Thoracic aorta (tissue), 2 donors: ENCODE results near the gene CD6. TPM values are rescaled to one million over a fixed set of nuclear protein-coding genes. Genes with fewer than 3 reads are reported as not detected.

ENCODE experiments used
- ATAC-seq: fragments of 150-250 bp; one replicate; pipeline ENCODE4 v1.8.0; 2017; ENCODE audit warnings: low read depth; ENCODE audit not compliant: insufficient number of reproducible peaks, low FRiP score
- DNase-seq: peaks from one replicate; pipeline ENCODE4 v3.0.0-alpha.2; 2020; ENCODE audit warnings: low spot score
- H3K27ac ChIP-seq, 2 donors: fragments of 200-600 bp; sonication (generic); 1 replicate in 1 of 2; 2 replicates in 1 of 2; pipeline ENCODE4 v1.5.1; 2016; ENCODE audit warnings: mild to moderate bottlenecking in 2 of 2, moderate library complexity in 2 of 2
- H3K27me3 ChIP-seq: fragments of 200-600 bp; sonication (generic); replicated peaks from 2 replicates; pipeline ENCODE4 v1.6.0; 2016; ENCODE audit warnings: mild to moderate bottlenecking; ENCODE audit not compliant: insufficient read depth
- H3K36me3 ChIP-seq: fragments of 200-600 bp; sonication (generic); one replicate; pipeline ENCODE4 v1.5.1; 2016
- H3K4me1 ChIP-seq, 2 donors: fragments of 200-600 bp; sonication (generic); 1 replicate in 1 of 2; 2 replicates in 1 of 2; pipeline versions ENCODE4 v1.5.1 to v1.6.0; 2016; ENCODE audit warnings: low read depth in 2 of 2, mild to moderate bottlenecking in 1 of 2; ENCODE audit not compliant: control insufficient read depth in 1 of 2
- H3K4me3 ChIP-seq: fragments of 200-600 bp; sonication (generic); 2 replicates; pipeline ENCODE4 v1.5.1; 2016; ENCODE audit warnings: mild to moderate bottlenecking
- H3K9me3 ChIP-seq: fragments of 200-600 bp; sonication (generic); 2 replicates; pipeline ENCODE4 v1.5.1; 2016
- CTCF ChIP-seq: fragments of 200-600 bp; sonication (generic); IDR thresholded peaks from one replicate; pipeline ENCODE4 v1.5.1; 2019; ENCODE audit warnings: antibody characterized with exemption
- total RNA-seq, 2 donors: library from RNA; depleted of rRNA; stranded (reverse); fragments of >200 nt; gene quantifications; one replicate each; pipeline versions ENCODE4 v1.1.0 to v1.2.3, GENCODE V29; 2016

CD6 gene
- total RNA-seq, 2 donors from 2014 or later, result 2.2 to 3.3 TPM

- Histone ChIP-seq H3K4me3 (no peak overlapping the region), H3K27me3 (no peaks in the 10 kb centered on the region), H3K27ac (no peak overlapping the region), H3K4me1 (peaks cover 4 to 5% of the 10 kb centered on the region in 2 donors), H3K36me3 (no peaks in the 10 kb centered on the region), H3K9me3 (no peaks in the 10 kb centered on the region)
- ATAC-seq, result no peak
- DNase-seq, result no peak
- TF ChIP-seq CTCF, result no peak
Measured at GRCh38 chr11:61002598-61002997, 31.1 kb downstream of the CD6 start.

- H3K4me3 ChIP-seq, result no peak overlapping the region
- no peak overlapping the region for H3K27ac ChIP-seq
- peaks cover 12 to 15% of the 10 kb centered on the region in 2 donors for H3K4me1 ChIP-seq
- no peak for TF ChIP-seq CTCF
- ATAC-seq, result no peak
- H3K36me3 ChIP-seq, result no peaks in the 10 kb centered on the region
- DNase-seq, result no peak
- no peaks in the 10 kb centered on the region for H3K9me3 ChIP-seq
- peaks cover 11% of the 10 kb centered on the region for H3K27me3 ChIP-seq
Measured at GRCh38 chr11:61004180-61004611, 32.7 kb downstream of the CD6 start.

GRCh38 chr11:61004761-61005181, 33.3 kb downstream of the CD6 start:
- Histone ChIP-seq H3K9me3 (no peaks in the 10 kb centered on the region), H3K27ac (no peak overlapping the region), H3K4me1 (peaks cover 12 to 15% of the 10 kb centered on the region in 2 donors), H3K36me3 (no peaks in the 10 kb centered on the region), H3K4me3 (no peak overlapping the region), H3K27me3 (peaks cover 11% of the 10 kb centered on the region)
- TF ChIP-seq CTCF, result no peak
- DNase-seq (no peak), ATAC-seq (no peak)

- DNase-seq (no peak), ATAC-seq (no peak)
- TF ChIP-seq CTCF, result no peak
- Histone ChIP-seq H3K27ac (no peak overlapping the region), H3K4me3 (peak overlapping the region; percentile 65), H3K4me1 (peaks cover 12 to 15% of the 10 kb centered on the region in 2 donors), H3K27me3 (peaks cover 11% of the 10 kb centered on the region), H3K36me3 (no peaks in the 10 kb centered on the region), H3K9me3 (no peaks in the 10 kb centered on the region)
Measured at GRCh38 chr11:61007383-61007955, 36.0 kb downstream of the CD6 start.

- TF ChIP-seq CTCF, result no peak
- no peaks in the 10 kb centered on the region for H3K36me3 ChIP-seq
- no peak overlapping the region for H3K27ac ChIP-seq
- H3K4me1 ChIP-seq, result peaks cover 12 to 15% of the 10 kb centered on the region in 2 donors
- ATAC-seq, result no peak
- DNase-seq, result no peak
- H3K4me3 ChIP-seq, result peak overlapping the region; percentile 65
- no peaks in the 10 kb centered on the region for H3K9me3 ChIP-seq
- H3K27me3 ChIP-seq, result peaks cover 11% of the 10 kb centered on the region
Measured at GRCh38 chr11:61007956-61008896, 36.7 kb downstream of the CD6 start.
